Neural crest cell (in vitro differentiated cells): ENCODE data around the gene MSANTD3. TPM values are rescaled to one million over a fixed set of nuclear protein-coding genes. Genes with fewer than 3 reads are reported as not detected.
"Not testable (repeated sequence)": the region's sequence is repeated elsewhere in the genome, so short reads cannot be mapped to it uniquely, and the experiment has no call there.

Experiments
- DNase-seq: peaks from one replicate; pipeline ENCODE4 v3.0.0; 2021; ENCODE audit warnings: low read depth, mixed read lengths, low spot score
- H3K27ac Mint-ChIP-seq: one replicate; pipeline ENCODE4 v1.8.0; 2021; ENCODE audit warnings: mild to moderate bottlenecking, mixed read lengths; ENCODE audit not compliant: unreplicated experiment
- H3K27me3 Mint-ChIP-seq: 2 replicates; pipeline ENCODE4 v1.8.0; 2021; ENCODE audit warnings: low read depth, mild to moderate bottlenecking, mixed read lengths
- H3K36me3 Mint-ChIP-seq: 2 replicates; pipeline ENCODE4 v1.8.0; 2021; ENCODE audit warnings: low read depth, mild to moderate bottlenecking, mixed read lengths
- H3K4me1 Mint-ChIP-seq: 2 replicates; pipeline ENCODE4 v1.8.0; 2021; ENCODE audit warnings: mixed read lengths
- H3K4me3 Mint-ChIP-seq: one replicate; pipeline ENCODE4 v1.8.0; 2021; ENCODE audit warnings: mild to moderate bottlenecking, mixed read lengths
- H3K9me3 Mint-ChIP-seq: 2 replicates; pipeline ENCODE4 v1.8.0; 2021; ENCODE audit warnings: mixed read lengths
- CTCF ChIP-seq: fragments of 200-600 bp; sonication (generic); conservative IDR thresholded peaks from 2 replicates; pipeline ENCODE4 v1.5.0; 2021; ENCODE audit warnings: antibody characterized with exemption, mild to moderate bottlenecking
- total RNA-seq: library from RNA; stranded (reverse); gene quantifications from 2 replicates; pipeline ENCODE4 v1.2.1, GENCODE V29; 2021

MSANTD3 gene
- total RNA-seq, 1 donor from 2014 or later, result 50.1 TPM

- TF ChIP-seq CTCF, result no peak
- peaks cover 10% of the 10 kb centered on the region for H3K36me3 Mint-ChIP-seq
- H3K27me3 Mint-ChIP-seq, result no peaks in the 10 kb centered on the region
- DNase-seq, result no peak
- H3K27ac Mint-ChIP-seq, result peak overlapping the region; percentile 82
- H3K4me1 Mint-ChIP-seq, result peaks cover 30% of the 10 kb centered on the region
- no peak overlapping the region for H3K4me3 Mint-ChIP-seq
- no peaks in the 10 kb centered on the region for H3K9me3 Mint-ChIP-seq
These were observed 4.9 kb downstream of the MSANTD3 start for GRCh38 chr9:100431886-100432285.

- Mint-ChIP-seq H3K36me3 (peaks cover 10% of the 10 kb centered on the region), H3K4me3 (no peak overlapping the region), H3K27ac (no peak overlapping the region), H3K27me3 (no peaks in the 10 kb centered on the region), H3K9me3 (no peaks in the 10 kb centered on the region), H3K4me1 (peaks cover 28% of the 10 kb centered on the region)
- no peak for TF ChIP-seq CTCF
- DNase-seq, result no peak
These were observed 5.8 kb downstream of the MSANTD3 start for GRCh38 chr9:100432736-100433135.

- no peak overlapping the region for H3K4me3 Mint-ChIP-seq
- peaks cover 5% of the 10 kb centered on the region for H3K36me3 Mint-ChIP-seq
- H3K4me1 Mint-ChIP-seq, result peaks cover 11% of the 10 kb centered on the region
- H3K27me3 Mint-ChIP-seq, result no peaks in the 10 kb centered on the region
- no peaks in the 10 kb centered on the region for H3K9me3 Mint-ChIP-seq
- no peak overlapping the region for H3K27ac Mint-ChIP-seq
- TF ChIP-seq CTCF, result no peak
- DNase-seq, result no peak
These were observed 9.6 kb downstream of the MSANTD3 start for GRCh38 chr9:100436571-100436970.

GRCh38 chr9:100437860-100438805 lies 11.2 kb downstream of the MSANTD3 start:
- Mint-ChIP-seq H3K4me3 (no peak overlapping the region), H3K4me1 (peaks cover 11% of the 10 kb centered on the region), H3K27ac (no peak overlapping the region), H3K27me3 (no peaks in the 10 kb centered on the region), H3K36me3 (peaks cover 9% of the 10 kb centered on the region), H3K9me3 (no peaks in the 10 kb centered on the region)
- peak; percentile 90 for TF ChIP-seq CTCF
- peak; percentile 79 for DNase-seq

GRCh38 chr9:100440071-100440470 lies 13.1 kb downstream of the MSANTD3 start:
- Mint-ChIP-seq H3K4me1 (peaks cover 14% of the 10 kb centered on the region), H3K9me3 (no peaks in the 10 kb centered on the region), H3K27ac (peak overlapping the region; percentile 43), H3K4me3 (no peak overlapping the region), H3K36me3 (peaks cover 7% of the 10 kb centered on the region), H3K27me3 (no peaks in the 10 kb centered on the region)
- TF ChIP-seq CTCF, result no peak
- DNase-seq, result no peak

- H3K4me3 Mint-ChIP-seq, H3K27ac Mint-ChIP-seq, H3K9me3 Mint-ChIP-seq, H3K36me3 Mint-ChIP-seq, H3K27me3 Mint-ChIP-seq, DNase-seq: not testable (repeated sequence)
- H3K4me1 Mint-ChIP-seq, result peaks cover 14% of the 10 kb centered on the region
These were observed 13.5 kb downstream of the MSANTD3 start for GRCh38 chr9:100440487-100440886.
